Measurements from ENCODE around the gene ADAM15. TPM values are rescaled to one million over a fixed set of nuclear protein-coding genes. Genes with fewer than 3 reads are reported as not detected.

Gene ADAM15
- total and polyA plus RNA-seq, 2 donors (not counting 3 experiments of a cell fraction or from before 2014, with no cell fraction given): 295 to 299 TPM

- H2AFZ ChIP-seq (ENCODE audit: low read depth, low read length): no peak overlapping the region
- DNase-seq (ENCODE audit: low read depth, low spot score) (no peak), FAIRE-seq (no peak)
- H3K27me3 ChIP-seq (ENCODE audit: control insufficient read depth in 2 of 2, insufficient read depth in 2 of 2, low read length in 2 of 2): no peaks in the 10 kb centered on the region
- peak overlapping the region in 2 of 3 experiments; percentile 85 to 98 for H3K4me3 ChIP-seq (replicated peaks in 1 of 3; ENCODE audit: insufficient read depth in 1 of 3, low read depth in 1 of 3, low read length in 3 of 3)
- BruUV-seq (replicated peaks): TSS peak; percentile 53
- POLR2A ChIA-PET: no interaction called here
- H3K9me1 ChIP-seq (replicated peaks; ENCODE audit: control insufficient read depth, extremely low read depth, insufficient read depth, low read length): no peaks in the 10 kb centered on the region
- no peak overlapping the region for H3K27ac ChIP-seq (ENCODE audit: insufficient read depth, low read depth, low read length)
- no peak overlapping the region for H3K9ac ChIP-seq (replicated peaks; ENCODE audit: extremely low read depth, insufficient read depth, low read length)
- peak overlapping the region; percentile 83 for H3K4me2 ChIP-seq (ENCODE audit: insufficient read depth, low read length)
- dilution Hi-C loops (cut with MboI; ENCODE audit: extremely low pct_ligation_motif_present, low sequenced_read_pairs): no loop called here
- no peak for TF ChIP-seq GATA2 (IDR thresholded peaks at IDR 0.05; ENCODE audit: insufficient read depth, insufficient read length, low read depth, low read length)
- no peak for TF ChIP-seq MYC (IDR thresholded peaks at IDR 0.05; ENCODE audit: low read depth, low read length)
- no peak for TF ChIP-seq JUN (IDR thresholded peaks at IDR 0.05; ENCODE audit: borderline replicate concordance, insufficient read depth, insufficient read length, low read depth)
- TF ChIP-seq MAX (IDR thresholded peaks at IDR 0.05; ENCODE audit: insufficient read depth, insufficient read length): no peak
- TF ChIP-seq EZH2 (IDR thresholded peaks at IDR 0.05; ENCODE audit: borderline replicate concordance, low read depth, low read length, severe bottlenecking): no peak
- no peak for TF ChIP-seq POLR2A (IDR thresholded peaks at IDR 0.05; ENCODE audit: low read depth, low read length)
- no peak for TF ChIP-seq POLR2AphosphoS5 (IDR thresholded peaks at IDR 0.05; ENCODE audit: insufficient read depth, low read depth, low read length)
- no peak for TF ChIP-seq FOS (IDR thresholded peaks at IDR 0.05; ENCODE audit: borderline replicate concordance, insufficient read depth, low read length)
- TF ChIP-seq CTCF (IDR thresholded peaks at IDR 0.05; ENCODE audit: extremely low read depth in 1 of 2, insufficient read depth in 1 of 2, low read depth in 1 of 2, low read length in 2 of 2): no peak
- H3K4me1 ChIP-seq (ENCODE audit: control insufficient read depth, extremely low read depth, insufficient read depth, low read length): peaks cover 10% of the 10 kb centered on the region
- intact Hi-C loops (cut with micrococcal nuclease): no loop called here
- CTCF ChIA-PET: interaction anchor here (0.7 to 6.7 kb wide), 10 partner anchors 10 to 130 kb away, joined by 3 to 49 read pairs (median 6); partner anchors contain the start of genes ADAM15 and EFNA3
- peaks cover 6 to 15% of the 10 kb centered on the region in 2 experiments for H3K36me3 ChIP-seq (ENCODE audit: control insufficient read depth in 2 of 2, extremely low read depth in 1 of 2, insufficient read depth in 2 of 2, low read length in 2 of 2)
- no peaks in the 10 kb centered on the region for H4K20me1 ChIP-seq (replicated peaks; ENCODE audit: control insufficient read depth, extremely low read depth, insufficient read depth, low read length)
- H3K79me2 ChIP-seq (ENCODE audit: control insufficient read depth, insufficient read depth, low read length): peaks cover 5% of the 10 kb centered on the region
- no peaks in the 10 kb centered on the region for H3K9me3 ChIP-seq (replicated peaks; ENCODE audit: control insufficient read depth, insufficient read depth, low read length)
Observed at GRCh38 chr1:155064832-155065429, 13.8 kb downstream of the ADAM15 start.

All from endothelial cell of umbilical vein (primary cell).